Panc1 (cell line): Measurements from ENCODE around the gene ZMAT3. TPM values are rescaled to one million over a fixed set of nuclear protein-coding genes. Genes with fewer than 3 reads are reported as not detected.
A peak's percentile ranks its signal among the peaks of the same experiment; 100 is the strongest.

Experiments used
- ATAC-seq: fragments of 200-7000 bp; cut with Tn5 transposase; 2 replicates; pipeline ENCODE4 v1.9.1; 2020; ENCODE audit warnings: mild to moderate bottlenecking, moderate library complexity
- BruUV-seq: library from RNA; stranded (reverse); fragments of 400-500 nt; replicated peaks from 2 replicates; lab custom pipeline; 2021; lab: Mats Ljungman, UMichigan
- CTCF ChIA-PET: fragments of 300-600 bp; sonication (Branson Sonifier 250); formaldehyde crosslinking; loops from one replicate; lab custom pipeline; 2022; ENCODE audit warnings: antibody characterized with exemption; lab: Charles Lee
- POLR2A ChIA-PET: fragments of 300-600 bp; sonication (Branson Sonifier 250); formaldehyde crosslinking; loops from one replicate; lab custom pipeline; 2022; ENCODE audit warnings: antibody characterized with exemption; lab: Charles Lee
- DNase-seq: peaks from one replicate; pipeline ENCODE4 v3.0.0-alpha.2; 2010; ENCODE audit warnings: low read depth, low spot score
- H3K27ac ChIP-seq: 2 replicates; pipeline ENCODE4 v1.5.1; 2011; ENCODE audit warnings: mild to moderate bottlenecking, low read length, inconsistent platforms
- H3K27me3 ChIP-seq: fragments of 200-500 bp; sonication (Bioruptor generic); 2 replicates; pipeline ENCODE4 v1.6.0; 2014; ENCODE audit warnings: low read length, inconsistent platforms; ENCODE audit not compliant: control insufficient read depth, insufficient read depth
- H3K36me3 ChIP-seq: fragments of 200-500 bp; sonication (Bioruptor generic); 2 replicates; pipeline ENCODE4 v1.5.1; 2014; ENCODE audit warnings: inconsistent platforms, mild to moderate bottlenecking, low read length, moderate library complexity; ENCODE audit not compliant: control insufficient read depth, insufficient read depth
- H3K4me1 ChIP-seq: 2 replicates; pipeline ENCODE4 v1.5.1; 2011; ENCODE audit warnings: inconsistent platforms, mild to moderate bottlenecking, low read length, moderate library complexity; ENCODE audit not compliant: control insufficient read depth, insufficient read depth
- H3K4me3 ChIP-seq, 2 experiments: 2 replicates each; pipeline ENCODE4 v1.5.1; 2011 to 2012; ENCODE audit warnings: low read depth in 2 of 2, low read length in 2 of 2, mild to moderate bottlenecking in 2 of 2, inconsistent platforms in 1 of 2, moderate library complexity in 1 of 2
- H3K9me3 ChIP-seq: fragments of 200-500 bp; sonication (Bioruptor generic); 2 replicates; pipeline ENCODE4 v1.5.1; 2014; ENCODE audit warnings: low read depth, mild to moderate bottlenecking, inconsistent platforms, low read length, moderate library complexity; ENCODE audit not compliant: control insufficient read depth, insufficient read depth
- POLR2AphosphoS5 ChIP-seq: IDR thresholded peaks from 2 replicates; pipeline ENCODE4 v1.6.1; 2012; ENCODE audit warnings: mild to moderate bottlenecking, low read depth, low read length, moderate library complexity
- SIN3A ChIP-seq: IDR thresholded peaks from 2 replicates; pipeline ENCODE4 v1.6.1; 2012; ENCODE audit warnings: low read depth, mild to moderate bottlenecking, low read length, moderate library complexity, borderline replicate concordance; ENCODE audit not compliant: insufficient read depth
- TCF7L2 ChIP-seq: IDR thresholded peaks from 2 replicates; pipeline ENCODE4 v1.6.1; 2011; ENCODE audit warnings: mild to moderate bottlenecking, low read depth, low read length, inconsistent platforms
- in situ Hi-C: cut with HindIII; loops from 2 replicates; pipeline ENCODE4 v1.10.0; 2016; ENCODE audit warnings: low sequenced_read_pairs, low pct_unique_long_range_greater_than_20kb
- intact Hi-C: fragments of 100-400 bp; cut with micrococcal nuclease; formaldehyde crosslinking; loops from one replicate; pipeline ENCODE4 v1.10.0; 2022; ENCODE audit not compliant: unreplicated experiment
- total RNA-seq: library from RNA; stranded (reverse); gene quantifications from one replicate; pipeline ENCODE4 v1.2.1, GENCODE V29; 2021; ENCODE audit not compliant: unreplicated experiment
- TF ChIP-seq, protein P1 (sequence below), 2 experiments: IDR thresholded peaks; 2 replicates each; pipeline ENCODE4 v1.6.1; 2011 to 2012; ENCODE audit warnings: low read depth in 2 of 2, control low read depth in 1 of 2, low read length in 1 of 2, mild to moderate bottlenecking in 1 of 2, moderate library complexity in 1 of 2; ENCODE audit not compliant: insufficient read depth in 1 of 2
- TF ChIP-seq, protein P2 (sequence below): fragments of 450-650 bp; IDR thresholded peaks from 2 replicates; pipeline ENCODE4 v1.5.1; 2017; ENCODE audit warnings: mild to moderate bottlenecking

Gene ZMAT3
- total RNA-seq, 1 experiment from 2014 or later, result 14.6 TPM

DNA sequence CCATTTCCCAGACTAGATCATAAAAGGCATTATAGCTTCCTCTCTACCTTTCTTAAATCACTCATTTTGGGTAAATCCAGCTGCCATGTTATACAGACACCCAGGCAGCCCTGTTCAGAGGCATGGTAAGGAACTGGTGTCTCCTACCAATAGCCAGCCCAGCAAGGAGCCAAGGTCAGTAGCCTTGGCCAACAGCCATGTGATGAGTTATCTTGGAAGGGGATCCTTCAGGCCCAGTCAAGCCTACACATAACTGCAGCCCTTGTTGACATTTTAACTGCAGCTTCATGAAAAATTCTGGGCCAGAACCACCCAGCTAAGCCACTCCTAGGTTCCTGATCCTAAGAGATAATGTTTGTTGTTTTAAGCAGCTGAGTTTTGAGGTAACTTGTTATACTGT, 29.0 kb upstream of the ZMAT3 start:
- ATAC-seq (no peak), DNase-seq (no peak)
- ChIA-PET POLR2A (no interaction called here), CTCF (no interaction called here)
- intact Hi-C loops (loop anchor here (10.0 kb wide), 1 partner anchor 86 kb away; no protein-coding TSS in a partner anchor), in situ Hi-C loops (no loop called here)
- no peak overlapping the region for H3K27ac ChIP-seq
- H3K36me3 ChIP-seq, result no peaks in the 10 kb centered on the region
- TF ChIP-seq, protein P1, sequence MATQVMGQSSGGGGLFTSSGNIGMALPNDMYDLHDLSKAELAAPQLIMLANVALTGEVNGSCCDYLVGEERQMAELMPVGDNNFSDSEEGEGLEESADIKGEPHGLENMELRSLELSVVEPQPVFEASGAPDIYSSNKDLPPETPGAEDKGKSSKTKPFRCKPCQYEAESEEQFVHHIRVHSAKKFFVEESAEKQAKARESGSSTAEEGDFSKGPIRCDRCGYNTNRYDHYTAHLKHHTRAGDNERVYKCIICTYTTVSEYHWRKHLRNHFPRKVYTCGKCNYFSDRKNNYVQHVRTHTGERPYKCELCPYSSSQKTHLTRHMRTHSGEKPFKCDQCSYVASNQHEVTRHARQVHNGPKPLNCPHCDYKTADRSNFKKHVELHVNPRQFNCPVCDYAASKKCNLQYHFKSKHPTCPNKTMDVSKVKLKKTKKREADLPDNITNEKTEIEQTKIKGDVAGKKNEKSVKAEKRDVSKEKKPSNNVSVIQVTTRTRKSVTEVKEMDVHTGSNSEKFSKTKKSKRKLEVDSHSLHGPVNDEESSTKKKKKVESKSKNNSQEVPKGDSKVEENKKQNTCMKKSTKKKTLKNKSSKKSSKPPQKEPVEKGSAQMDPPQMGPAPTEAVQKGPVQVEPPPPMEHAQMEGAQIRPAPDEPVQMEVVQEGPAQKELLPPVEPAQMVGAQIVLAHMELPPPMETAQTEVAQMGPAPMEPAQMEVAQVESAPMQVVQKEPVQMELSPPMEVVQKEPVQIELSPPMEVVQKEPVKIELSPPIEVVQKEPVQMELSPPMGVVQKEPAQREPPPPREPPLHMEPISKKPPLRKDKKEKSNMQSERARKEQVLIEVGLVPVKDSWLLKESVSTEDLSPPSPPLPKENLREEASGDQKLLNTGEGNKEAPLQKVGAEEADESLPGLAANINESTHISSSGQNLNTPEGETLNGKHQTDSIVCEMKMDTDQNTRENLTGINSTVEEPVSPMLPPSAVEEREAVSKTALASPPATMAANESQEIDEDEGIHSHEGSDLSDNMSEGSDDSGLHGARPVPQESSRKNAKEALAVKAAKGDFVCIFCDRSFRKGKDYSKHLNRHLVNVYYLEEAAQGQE (IDR thresholded peaks at IDR 0.05; ENCODE audit: insufficient read depth in 1 of 2, low read depth in 2 of 2, low read length in 1 of 2), result no peak
- TF ChIP-seq SIN3A (no peak), TCF7L2 (no peak), POLR2AphosphoS5 (no peak)
- TF ChIP-seq, protein P2, sequence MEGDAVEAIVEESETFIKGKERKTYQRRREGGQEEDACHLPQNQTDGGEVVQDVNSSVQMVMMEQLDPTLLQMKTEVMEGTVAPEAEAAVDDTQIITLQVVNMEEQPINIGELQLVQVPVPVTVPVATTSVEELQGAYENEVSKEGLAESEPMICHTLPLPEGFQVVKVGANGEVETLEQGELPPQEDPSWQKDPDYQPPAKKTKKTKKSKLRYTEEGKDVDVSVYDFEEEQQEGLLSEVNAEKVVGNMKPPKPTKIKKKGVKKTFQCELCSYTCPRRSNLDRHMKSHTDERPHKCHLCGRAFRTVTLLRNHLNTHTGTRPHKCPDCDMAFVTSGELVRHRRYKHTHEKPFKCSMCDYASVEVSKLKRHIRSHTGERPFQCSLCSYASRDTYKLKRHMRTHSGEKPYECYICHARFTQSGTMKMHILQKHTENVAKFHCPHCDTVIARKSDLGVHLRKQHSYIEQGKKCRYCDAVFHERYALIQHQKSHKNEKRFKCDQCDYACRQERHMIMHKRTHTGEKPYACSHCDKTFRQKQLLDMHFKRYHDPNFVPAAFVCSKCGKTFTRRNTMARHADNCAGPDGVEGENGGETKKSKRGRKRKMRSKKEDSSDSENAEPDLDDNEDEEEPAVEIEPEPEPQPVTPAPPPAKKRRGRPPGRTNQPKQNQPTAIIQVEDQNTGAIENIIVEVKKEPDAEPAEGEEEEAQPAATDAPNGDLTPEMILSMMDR, result no peak
- no peaks in the 10 kb centered on the region for H3K4me1 ChIP-seq
- H3K4me3 ChIP-seq, result no peak overlapping the region
- H3K9me3 ChIP-seq, result no peaks in the 10 kb centered on the region
- no peaks in the 10 kb centered on the region; the same call in 1 of the 2 replicates for H3K27me3 ChIP-seq
- no TSS peak for BruUV-seq

DNA sequence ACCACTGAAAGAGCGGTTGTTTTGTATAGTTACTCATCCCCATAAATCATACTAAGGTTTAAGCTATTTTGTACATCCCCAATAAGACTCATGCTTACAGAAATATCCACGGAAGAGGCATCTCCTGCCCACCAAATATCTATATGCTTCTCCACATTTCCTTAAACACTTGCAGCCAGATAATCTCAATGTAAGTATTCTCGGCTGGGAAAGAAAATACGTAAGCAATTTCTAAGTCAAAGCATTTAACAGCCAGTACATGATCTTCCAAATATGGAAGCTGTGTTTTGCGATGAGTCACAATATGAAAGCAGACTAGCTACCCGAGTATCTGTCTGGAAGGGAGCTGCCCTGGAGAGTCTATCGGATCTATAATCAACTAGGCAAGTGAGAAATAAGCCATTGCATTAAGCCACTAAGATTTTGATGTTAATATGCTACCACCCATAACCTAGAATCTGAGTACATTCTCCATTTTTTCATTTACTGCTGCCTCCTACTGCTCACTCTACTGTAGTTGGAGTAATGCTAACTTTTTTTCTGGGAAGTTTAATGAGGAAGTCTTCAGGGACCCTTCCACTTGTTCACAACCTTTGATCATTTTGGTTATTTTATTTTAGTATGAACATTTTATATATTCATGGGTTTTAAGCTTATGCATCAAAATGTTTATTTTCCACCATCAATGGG, 26.9 kb upstream of the ZMAT3 start:
- BruUV-seq, result no TSS peak
- POLR2A ChIA-PET, result interaction anchor here (0.6 kb wide), 1 partner anchor 25 kb away, joined by 4 read pairs; no protein-coding TSS in a partner anchor
- DNase-seq, result no peak

More for the DNA sequence above, 26.9 kb upstream of the ZMAT3 start:
- CTCF ChIA-PET, result interaction anchor here (0.9 kb wide), 1 partner anchor 11 kb away, joined by 3 read pairs; no protein-coding TSS in a partner anchor
- Histone ChIP-seq H3K27ac (no peak overlapping the region), H3K4me1 (no peaks in the 10 kb centered on the region), H3K9me3 (no peaks in the 10 kb centered on the region), H3K36me3 (no peaks in the 10 kb centered on the region), H3K4me3 (no peak overlapping the region), H3K27me3 (no peaks in the 10 kb centered on the region)
- intact Hi-C loops (no loop called here), in situ Hi-C loops (no loop called here)
- ATAC-seq, result peak; percentile 74; the same call in 1 of the 2 replicates
- TF ChIP-seq TCF7L2, result no peak
- TF ChIP-seq, protein P2, result peak; percentile 24; the same call in 1 of the 2 replicates
- TF ChIP-seq, protein P1 (IDR thresholded peaks at IDR 0.05; ENCODE audit: insufficient read depth in 1 of 2, low read depth in 2 of 2, low read length in 1 of 2), result no peak
- TF ChIP-seq POLR2AphosphoS5, result no peak
- TF ChIP-seq SIN3A, result no peak
